SK-N-DZ (cell line): ENCODE data around the gene SYT1.

Experiments
- DNase-seq: peaks from one replicate; pipeline ENCODE4 v3.0.0-alpha.2; 2015; ENCODE audit warnings: low spot score

The SYT1 gene

DNA sequence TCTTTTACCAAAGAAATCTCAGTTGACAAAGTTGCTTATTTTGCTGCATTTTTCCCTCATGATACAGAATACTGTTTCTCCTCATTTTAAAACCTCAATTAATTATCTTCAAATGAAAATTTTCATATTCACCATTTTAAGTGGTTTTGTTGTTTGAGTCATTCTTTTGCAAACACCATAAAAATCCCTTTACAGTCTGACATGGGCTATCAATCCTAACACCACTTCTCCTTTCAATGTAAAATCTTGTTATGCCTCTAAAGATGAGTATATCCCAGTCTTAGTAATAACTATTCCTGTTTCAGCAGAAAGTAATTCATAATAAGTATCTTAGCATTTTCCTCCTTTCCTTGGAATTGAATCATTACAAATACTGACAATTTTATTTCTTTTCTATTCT lies 192.2 kb downstream of the SYT1 start:
- DNase-seq = no peak

DNA sequence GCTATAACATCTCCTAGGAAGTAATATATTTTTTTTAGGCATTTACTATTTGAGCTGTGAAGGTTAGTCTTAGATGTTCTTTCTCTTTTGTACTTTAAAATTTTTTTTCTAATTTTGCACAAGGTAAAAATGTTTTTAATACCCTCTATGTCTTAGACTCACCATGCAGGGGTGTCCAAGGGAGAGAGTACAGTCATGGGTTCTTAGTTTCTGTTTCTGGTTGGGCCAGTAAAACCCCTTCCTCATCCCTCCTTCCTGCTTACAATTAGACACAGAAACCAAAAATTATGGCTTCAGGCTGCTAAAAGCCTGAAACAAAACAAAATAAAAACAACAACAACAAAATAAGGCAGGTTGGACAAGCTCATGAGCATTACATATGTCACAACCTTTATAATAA lies 193.0 kb downstream of the SYT1 start:
- no peak for DNase-seq

DNA sequence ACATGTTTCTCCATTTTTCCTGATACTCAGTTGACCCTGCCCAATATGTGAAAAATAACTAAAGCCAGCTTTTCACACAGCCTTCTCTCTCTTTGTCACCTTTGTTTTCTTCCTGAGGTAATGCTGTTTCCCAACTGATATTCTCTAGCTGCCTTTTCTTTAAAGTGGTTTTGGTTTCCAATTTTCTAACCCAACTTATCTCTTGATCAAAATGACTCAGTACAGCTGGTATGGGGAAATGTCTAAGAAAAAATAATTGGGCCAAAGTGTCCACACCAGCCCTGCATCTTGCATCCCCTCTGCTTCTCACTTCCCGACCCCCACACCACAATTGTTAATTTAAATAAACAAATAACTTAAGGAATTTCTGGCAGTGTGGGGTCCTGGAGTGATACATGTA lies 193.8 kb downstream of the SYT1 start:
- DNase-seq = no peak

DNA sequence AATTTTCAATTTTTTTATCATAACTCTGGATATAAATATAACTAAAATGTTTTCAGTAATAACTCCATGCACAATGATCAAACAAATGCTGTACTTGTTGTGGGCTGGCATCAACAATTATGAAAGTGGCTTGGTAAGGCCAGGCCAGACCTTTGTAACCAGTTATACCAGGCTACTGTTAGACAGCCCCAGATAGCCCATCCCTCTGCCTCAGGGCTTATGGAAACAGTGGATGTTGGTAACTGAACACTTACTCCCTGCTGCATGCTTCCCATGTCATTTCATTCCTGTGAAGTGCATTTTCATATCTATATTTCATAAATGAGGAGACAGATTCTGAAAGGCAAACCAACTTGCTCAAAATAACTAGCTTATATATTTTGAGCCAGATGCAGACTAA lies 195.0 kb downstream of the SYT1 start:
- no peak for DNase-seq

DNA sequence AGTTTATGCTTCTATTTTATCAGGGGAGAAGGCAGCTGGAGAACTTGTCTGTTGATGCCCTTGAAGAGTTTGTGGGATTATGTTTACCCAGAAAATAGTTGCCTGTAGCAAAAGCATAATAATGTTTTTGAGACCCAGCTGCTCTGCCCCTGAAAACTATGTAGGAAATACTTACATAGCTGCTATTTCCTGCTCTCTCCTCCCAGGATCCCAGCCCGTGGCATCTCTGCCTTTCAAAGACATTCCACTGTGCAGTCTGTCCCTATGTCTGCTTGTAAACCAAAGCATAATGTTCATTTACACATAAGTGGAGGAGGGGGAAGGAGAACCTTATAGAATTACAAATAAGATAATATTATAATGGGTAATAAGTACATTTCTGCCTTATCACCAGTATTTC lies 198.7 kb downstream of the SYT1 start:
- DNase-seq = no peak

DNA sequence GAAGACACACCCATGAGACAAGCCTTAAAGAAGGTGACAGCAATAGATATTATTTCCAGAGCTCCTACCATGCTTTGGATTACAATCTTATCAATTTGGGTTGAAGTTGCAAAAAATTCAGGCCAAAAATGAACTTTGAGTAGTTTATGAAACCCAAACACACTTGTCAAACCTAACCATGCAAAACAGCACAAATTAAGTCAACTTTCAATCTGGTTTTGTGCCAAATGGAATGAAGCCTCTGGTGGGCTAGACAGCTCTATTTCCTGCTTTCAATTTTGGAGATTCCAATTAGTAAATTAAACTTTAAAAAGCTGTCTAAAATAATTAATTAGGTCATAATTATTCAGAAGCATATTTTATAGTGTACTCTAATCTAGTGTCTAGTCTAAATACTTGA lies 203.4 kb downstream of the SYT1 start:
- DNase-seq = no peak

DNA sequence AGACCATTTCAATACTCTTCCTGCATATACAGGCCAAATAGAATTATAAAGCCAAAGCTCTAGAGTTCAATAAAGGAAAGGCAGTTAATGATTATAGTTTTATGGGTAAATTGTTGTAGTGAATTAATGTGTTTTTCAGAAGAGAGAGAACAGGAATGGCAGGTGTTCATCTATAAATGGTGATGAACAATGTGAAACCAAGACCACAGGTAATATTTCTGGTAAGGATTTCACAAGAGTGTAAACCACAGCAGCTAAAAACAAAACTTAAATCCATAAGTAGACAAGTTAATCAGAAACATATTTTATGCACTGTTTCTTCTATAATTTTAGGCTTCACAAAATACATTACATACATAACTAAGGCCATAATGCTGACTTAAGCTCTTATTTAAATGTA lies 204.4 kb downstream of the SYT1 start:
- DNase-seq = no peak

DNA sequence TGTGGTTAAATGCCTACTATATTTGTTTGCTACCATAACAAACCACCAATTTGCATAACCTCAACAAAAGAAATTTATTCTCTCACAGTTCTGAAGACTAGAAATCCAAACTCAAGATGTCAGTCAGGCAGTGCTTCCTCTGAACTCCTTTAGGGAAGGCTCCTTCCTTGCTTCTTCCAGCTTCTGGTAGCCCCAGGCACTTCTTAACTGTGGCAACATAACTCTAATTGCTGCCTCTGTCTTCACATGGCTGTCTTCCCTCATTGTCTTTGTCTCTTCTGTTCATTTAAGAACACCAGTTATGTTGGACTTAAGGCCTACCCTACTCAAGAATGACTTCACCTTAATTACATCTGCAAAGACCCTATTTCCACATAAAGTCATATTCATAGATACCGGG lies 206.9 kb downstream of the SYT1 start:
- no peak for DNase-seq

DNA sequence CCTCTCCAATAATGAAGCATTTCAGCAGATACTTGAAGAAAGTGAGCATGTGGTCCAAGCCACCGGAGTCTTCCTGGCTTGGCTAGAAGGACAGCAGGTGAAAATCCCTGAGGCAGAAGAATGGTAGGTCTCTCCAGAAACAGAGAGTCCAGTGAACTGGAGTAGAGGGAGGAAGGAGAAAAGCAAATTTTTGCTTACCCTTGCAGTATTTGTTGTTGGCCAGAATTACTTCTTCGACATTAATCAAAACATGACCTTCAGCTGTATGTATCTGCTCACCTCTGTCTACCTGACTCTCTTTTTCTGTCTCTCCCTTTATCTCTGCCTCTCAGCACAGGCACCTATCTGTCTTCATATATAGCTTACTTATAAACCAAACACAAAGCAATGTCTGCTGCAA lies 208.9 kb downstream of the SYT1 start:
- no peak for DNase-seq

DNA sequence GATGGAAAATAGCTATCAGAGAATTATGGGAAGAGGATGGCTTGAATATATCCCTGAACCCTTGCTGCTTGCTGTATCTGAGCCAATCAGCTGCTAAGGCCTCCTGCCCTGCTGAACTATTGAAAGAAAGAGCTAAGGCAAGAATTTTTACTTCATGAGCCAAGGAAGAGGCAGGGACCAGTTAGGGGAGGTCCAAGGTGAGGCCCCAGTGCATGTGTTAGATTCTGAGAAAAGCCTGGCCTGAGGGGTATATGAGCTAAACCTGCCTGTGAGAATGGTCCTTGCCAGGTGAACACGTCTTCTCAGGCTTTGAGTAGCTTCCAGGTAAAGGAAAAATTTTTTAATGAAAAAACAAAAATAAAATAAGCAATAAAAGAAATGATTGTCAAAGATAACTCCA lies 218.0 kb downstream of the SYT1 start:
- DNase-seq = no peak

DNA sequence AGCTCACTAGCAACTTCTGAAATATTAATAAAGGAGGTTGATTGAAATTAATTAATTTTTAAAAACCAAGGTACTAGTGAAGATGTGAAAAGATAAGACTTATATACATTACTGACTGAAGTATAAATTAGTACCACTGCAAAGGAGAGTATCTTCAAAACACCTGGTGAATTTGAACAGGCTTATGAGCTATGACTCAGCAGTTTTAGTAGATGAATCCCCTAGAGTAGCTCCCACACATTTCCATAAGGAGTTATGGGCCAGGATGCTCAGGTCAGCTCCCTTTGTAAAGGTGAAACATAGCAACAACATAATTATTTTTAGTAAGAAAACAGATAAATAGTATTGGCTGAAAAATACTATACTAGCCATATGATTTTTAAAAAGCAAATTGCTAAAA lies 218.6 kb downstream of the SYT1 start:
- DNase-seq = no peak

DNA sequence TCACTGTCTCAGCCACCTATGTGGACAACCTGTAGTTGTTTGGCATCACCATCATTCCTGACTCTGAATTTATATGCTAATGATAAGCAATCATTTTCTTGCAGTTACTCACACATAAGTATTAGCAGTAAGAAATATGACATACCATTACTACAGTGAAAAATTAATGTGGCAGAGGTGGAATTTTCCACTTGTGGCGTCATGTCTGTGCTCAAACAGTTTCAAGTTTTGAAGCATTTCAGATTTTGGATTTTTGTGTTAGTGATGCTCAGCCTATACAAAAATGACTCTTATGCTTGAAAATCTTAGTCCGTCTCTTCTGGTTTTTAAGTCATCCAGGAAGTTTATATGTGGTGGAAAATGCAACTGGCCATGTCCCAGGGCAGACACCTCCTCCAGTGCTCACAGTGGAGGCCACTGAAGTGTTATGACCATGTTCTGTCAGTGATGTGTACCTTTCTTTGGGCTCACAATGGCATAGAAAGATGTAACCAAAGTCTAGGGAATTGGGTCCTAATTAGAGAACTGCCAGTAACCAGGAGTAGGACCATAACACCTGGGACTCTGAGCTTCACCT lies 220.6 kb downstream of the SYT1 start:
- DNase-seq = no peak

DNA sequence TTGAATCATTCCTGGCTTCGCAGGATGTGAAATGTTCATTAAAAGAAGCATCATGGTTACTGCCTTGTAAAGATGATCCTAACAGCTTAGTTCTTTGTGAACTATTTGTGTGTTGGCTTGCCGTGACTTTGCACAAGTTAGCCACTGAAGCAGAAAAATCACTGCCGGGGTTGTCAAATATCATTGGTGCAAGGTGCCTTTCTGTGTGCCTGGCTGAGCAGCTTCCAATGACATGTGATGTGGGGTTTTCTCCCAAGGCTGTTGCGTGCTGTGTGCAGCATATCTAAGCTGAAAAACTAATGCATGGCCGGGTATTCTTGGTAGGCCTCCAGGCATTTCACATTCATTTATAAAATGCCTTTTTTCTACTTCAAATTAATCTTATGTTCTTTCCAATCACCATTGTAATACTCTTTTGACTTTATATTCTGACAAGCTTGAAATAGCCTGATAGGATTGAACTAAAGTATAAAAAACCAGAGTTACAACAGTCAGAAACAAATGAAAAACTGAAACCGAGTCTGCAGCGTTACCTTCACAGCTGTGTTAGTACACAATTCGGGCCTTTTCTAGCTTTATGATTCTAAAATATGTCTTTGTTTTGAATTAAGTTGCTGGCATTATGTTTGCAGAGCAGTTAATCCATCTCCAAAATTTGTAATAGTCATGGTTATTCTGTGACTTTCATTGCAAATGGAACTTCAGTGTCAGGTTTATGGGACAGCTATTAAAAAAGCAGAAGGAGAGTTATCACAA lies 222.1 kb downstream of the SYT1 start:
- DNase-seq = no peak

DNA sequence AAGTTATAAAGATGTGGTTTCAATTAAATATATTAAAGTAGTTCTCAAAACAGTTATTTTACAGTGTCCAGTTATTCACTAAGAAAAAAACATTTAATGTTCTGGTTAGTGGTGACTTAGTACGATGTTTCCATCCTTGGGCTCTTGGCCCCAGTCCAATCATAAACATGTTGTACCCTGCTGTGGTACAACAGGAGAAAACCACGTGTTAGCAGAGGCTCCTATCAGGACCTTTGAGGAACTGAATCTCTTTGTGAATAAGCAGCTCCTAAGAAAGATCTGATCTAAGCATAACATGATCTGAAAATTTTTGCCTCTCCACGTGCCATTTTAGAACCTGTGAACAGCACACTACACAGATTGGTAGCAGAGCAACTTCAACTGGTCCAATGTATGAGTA lies 234.0 kb downstream of the SYT1 start:
- DNase-seq = no peak

DNA sequence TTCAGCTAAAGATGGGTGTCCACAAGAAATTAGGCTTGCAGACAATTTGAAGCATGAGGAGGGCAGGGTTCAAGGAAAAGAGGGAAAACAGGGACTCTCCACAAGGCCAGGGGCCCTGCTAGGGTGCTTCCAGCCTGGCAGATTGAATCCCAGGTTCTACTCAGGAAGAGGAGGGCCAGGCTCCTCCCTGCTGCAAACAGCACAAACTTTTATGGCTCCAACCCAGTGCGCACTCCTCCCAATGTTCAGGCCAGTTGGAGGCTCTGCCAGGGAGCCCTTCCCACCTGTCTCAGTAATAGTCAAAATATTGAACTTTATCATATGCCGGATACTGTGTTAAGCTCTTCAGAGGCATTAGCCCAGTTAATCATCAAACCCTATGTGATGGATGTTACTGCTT lies 244.4 kb downstream of the SYT1 start:
- no peak for DNase-seq

DNA sequence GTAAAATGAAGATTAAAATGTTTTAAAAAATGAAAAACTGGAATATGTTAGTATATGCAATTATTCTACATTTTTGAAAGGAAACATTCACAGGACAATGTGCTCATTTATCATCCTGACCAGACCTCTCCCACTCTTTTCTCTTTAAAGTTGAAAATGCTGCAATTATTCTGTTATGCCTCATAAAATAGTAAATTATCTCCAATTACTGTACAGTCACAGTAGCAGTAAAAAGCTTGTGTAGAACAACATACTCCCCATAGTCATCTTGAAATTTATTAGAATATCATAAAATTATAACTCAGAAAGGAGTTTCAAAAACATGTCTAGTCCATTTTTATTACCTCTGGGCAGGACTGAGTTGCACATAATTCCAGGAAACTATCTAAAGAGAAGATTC lies 250.3 kb downstream of the SYT1 start:
- no peak for DNase-seq

DNA sequence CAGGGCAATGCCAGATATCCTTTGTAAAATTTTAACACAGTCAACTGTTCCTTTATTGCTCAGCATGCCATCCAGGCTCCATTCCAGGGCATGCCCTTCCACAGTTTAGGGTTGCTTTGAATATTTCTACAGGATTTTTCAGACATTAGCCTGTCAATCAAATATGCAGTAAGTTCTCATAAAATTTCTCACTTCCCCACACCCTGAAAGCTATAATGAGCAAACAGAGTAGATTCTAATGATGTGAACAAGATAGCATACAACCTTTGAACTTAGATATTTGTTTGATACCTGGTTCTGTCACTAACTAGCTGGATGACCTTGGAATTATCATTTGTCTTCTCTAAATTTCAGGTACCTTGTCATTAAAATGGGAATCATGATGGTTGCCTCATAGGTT lies 251.2 kb downstream of the SYT1 start:
- no peak for DNase-seq

DNA sequence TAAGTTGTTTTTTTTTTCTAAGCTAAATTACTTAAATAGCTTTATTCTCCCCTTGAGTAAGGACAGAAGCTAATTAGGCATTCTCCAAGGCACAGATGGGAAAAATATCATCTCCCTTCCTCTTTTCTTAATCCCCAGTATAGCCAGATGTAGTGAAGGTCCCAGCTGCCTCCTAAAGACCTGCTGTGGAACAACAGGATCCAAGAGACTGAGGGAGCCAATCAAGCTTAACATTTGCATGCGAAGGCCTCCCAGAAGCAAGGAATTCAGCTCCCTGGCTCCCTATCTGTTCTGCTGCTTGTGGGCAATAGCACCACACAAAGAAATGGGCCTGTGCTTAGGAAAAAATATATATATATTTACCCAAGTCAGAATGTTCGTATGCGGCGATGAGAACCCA lies 255.2 kb downstream of the SYT1 start:
- no peak for DNase-seq

DNA sequence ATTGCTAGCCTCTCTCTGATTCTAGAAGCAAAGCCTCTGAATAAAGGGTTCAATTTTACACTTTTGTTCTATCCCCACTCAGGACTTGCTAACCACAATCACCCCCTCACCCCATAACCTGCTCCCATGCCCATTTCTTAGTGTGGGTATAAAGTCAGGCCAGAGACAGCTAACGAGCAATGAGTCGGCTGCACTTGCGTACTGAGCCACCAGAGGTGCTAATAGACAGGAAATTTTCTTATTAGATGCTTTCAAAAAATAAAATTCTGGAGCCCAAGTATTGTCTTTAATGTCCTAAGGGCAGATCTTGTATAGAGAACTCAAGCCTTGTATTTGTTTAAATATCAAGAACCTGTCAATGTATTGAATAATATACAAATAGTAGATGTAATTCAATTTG lies 256.9 kb downstream of the SYT1 start:
- DNase-seq = no peak

DNA sequence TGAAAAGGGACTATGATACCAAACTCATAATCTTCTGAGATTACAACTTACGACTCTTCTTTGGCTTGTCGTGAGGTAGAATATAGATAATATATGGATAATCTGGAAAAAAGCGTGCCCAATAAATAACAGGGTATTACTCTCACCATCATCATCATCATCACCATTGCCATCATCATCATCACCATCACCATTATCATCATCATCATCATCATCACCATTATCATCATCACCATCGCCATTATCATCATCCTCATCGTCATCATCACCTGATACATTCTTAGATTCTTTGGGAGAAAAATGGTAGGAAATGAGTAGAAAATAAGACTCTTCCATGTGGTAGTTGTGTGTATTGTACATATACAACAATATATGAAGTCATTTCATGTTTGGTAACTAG lies 259.8 kb downstream of the SYT1 start:
- no peak for DNase-seq

DNA sequence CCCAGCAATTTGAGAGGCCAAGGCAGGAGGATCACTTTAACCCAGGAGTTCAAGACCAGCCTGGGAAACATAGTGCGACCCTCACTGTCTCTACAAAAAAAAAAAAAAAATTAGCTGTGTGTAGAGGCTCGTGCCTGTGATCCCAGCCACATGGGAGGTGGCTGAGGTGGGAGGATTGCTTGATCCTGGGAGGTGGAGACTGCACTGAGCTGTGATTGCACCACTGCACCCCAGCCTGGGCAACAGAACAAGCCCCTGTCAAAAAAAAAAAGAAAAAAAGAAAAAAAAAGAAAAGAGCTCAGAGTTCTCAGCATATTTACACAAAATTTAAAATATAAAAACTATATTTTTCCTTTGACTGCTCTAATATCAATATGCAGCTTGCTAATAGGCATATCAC lies 260.8 kb downstream of the SYT1 start:
- DNase-seq = no peak

DNA sequence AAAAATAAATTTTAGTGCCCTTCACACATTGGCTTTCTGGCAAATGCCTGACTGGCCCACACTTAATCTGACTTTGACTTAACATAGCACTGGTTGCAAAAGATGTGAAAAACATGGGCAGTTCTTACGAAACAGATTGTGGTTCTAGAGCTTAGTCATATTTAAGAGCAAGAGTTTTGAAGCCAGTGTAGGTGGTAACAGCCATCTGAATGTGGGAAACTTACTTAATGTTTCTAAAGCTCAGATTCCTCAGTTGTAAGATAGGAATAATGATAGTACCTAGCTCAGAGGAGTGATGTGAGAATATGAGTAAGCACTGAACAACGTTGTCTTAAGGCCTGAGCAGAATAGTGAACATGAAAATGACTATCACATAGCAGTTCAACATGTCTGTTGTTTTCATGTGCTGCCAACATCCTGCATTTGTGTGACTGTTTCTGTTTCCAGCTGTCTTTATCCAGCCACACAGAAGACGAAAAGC lies 262.7 kb downstream of the SYT1 start:
- DNase-seq = no peak

DNA sequence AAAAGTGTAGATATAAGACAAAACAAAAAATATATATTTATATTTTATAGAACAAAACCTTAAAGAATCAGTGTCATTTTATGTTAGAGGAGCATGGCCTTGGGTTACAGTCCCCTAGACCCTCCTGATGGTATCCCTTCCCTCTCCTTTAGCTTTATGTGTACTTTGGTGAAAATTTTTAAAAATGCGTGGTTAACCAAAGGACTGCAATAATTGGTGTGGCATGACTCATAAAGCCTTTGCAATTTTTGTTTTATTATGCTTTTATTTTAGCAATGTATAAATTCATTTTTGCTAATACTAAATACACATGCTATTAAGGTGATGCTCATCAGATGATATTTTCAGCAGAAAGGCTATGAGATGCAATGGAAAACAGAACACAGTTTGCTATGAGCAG lies 264.4 kb downstream of the SYT1 start:
- no peak for DNase-seq

DNA sequence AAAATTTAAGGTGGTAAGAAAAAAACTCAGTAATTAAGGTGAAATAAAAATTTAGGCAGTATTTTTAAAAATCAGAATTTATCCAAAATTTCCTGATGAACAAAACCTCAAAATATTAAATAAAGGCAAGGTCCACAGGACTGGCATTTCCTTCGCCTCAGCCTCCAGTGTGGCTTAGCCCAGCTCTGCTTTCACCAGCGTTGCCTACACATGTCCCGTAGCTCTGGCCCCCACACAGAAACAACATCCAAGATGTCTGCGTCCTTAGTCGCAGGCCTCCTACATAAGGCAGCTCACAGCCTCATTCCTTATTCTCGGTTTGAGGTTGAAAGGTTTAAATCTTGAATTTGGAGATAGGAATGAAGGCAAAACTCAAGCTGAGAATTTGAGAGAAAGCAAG lies 274.3 kb downstream of the SYT1 start:
- no peak for DNase-seq
